Spleen (tissue), 11 donors: ENCODE measurements around the gene CA5A. TPM values are rescaled to one million over a fixed set of nuclear protein-coding genes. Genes with fewer than 3 reads are reported as not detected.

ENCODE experiments used
- DNase-seq: peaks from one replicate; pipeline ENCODE4 v3.0.0-alpha.2; 2020
- H3K27ac ChIP-seq, 8 donors: fragments of 200-600 bp; sonication (generic) in 7 of 8; 1 replicate in 4 of 8; 2 replicates in 4 of 8; pipeline versions ENCODE4 v1.5.0 to v1.8.0; 2016 to 2021; ENCODE audit warnings: inconsistent platforms in 4 of 8, mild to moderate bottlenecking in 4 of 8, moderate library complexity in 1 of 8
- H3K27me3 ChIP-seq, 7 donors: fragments of 200-600 bp; sonication (generic) in 6 of 7; replicated peaks in 1 of 7; 1 replicate in 4 of 7; 2 replicates in 3 of 7; pipeline versions ENCODE4 v1.5.0 to v1.8.0; 2016 to 2021; ENCODE audit warnings: inconsistent platforms in 3 of 7, mild to moderate bottlenecking in 1 of 7
- H3K36me3 ChIP-seq, 6 donors: fragments of 200-600 bp; sonication (generic) in 5 of 6; 1 replicate in 4 of 6; 2 replicates in 2 of 6; pipeline versions ENCODE4 v1.5.0 to v1.8.0; 2016 to 2021; ENCODE audit warnings: inconsistent platforms in 2 of 6
- H3K4me1 ChIP-seq, 6 donors: fragments of 200-600 bp; sonication (generic) in 5 of 6; 1 replicate in 3 of 6; 2 replicates in 3 of 6; pipeline versions ENCODE4 v1.5.0 to v1.8.0; 2016 to 2021; ENCODE audit warnings: inconsistent platforms in 3 of 6
- H3K4me3 ChIP-seq, 8 donors: fragments of 200-600 bp; sonication (generic) in 7 of 8; 1 replicate in 4 of 8; 2 replicates in 4 of 8; pipeline versions ENCODE4 v1.5.0 to v1.8.0; 2016 to 2021; ENCODE audit warnings: inconsistent platforms in 4 of 8, mild to moderate bottlenecking in 4 of 8, moderate library complexity in 2 of 8
- H3K9me3 ChIP-seq, 8 donors: fragments of 200-600 bp; sonication (generic) in 7 of 8; 1 replicate in 4 of 8; 2 replicates in 4 of 8; pipeline versions ENCODE4 v1.5.0 to v1.8.0; 2016 to 2021; ENCODE audit warnings: inconsistent platforms in 4 of 8
- CTCF ChIP-seq, 11 experiments: fragments of 200-600 bp in 7 of 11; fragments of 450-650 bp in 4 of 11; sonication (generic) in 4 of 11; IDR thresholded peaks in 8 of 11; conservative IDR thresholded peaks in 3 of 11; 1 replicate in 7 of 11; 2 replicates in 4 of 11; pipeline versions ENCODE4 v1.4.0 to v1.8.0; 2016 to 2021; ENCODE audit warnings: antibody characterized with exemption in 11 of 11, inconsistent platforms in 4 of 11, mild to moderate bottlenecking in 1 of 11
- POLR2A ChIP-seq, 3 donors: fragments of 450-650 bp; IDR thresholded peaks; one replicate each; pipeline ENCODE4 v1.5.1; 2017; ENCODE audit warnings: antibody characterized with exemption in 3 of 3, mild to moderate bottlenecking in 1 of 3
- POLR2AphosphoS5 ChIP-seq, 3 donors: sonication (generic); formaldehyde crosslinking; IDR thresholded peaks; one replicate each; pipeline ENCODE4 v1.5.1; 2017; ENCODE audit warnings: antibody characterized with exemption in 3 of 3
- WGBS, 5 donors: extraction: QIAGEN DNeasy Blood & Tissue Kit in 3 of 5; methylation state at CpG; one replicate each; pipeline versions ENCODE4 v1.1.5 to v1.1.7; 2013 to 2018; 5-methylcytosine and 5-hydroxymethylcytosine counted together
- intact Hi-C: fragments of 100-400 bp; cut with DNase I; formaldehyde crosslinking; loops from one replicate; pipeline ENCODE4 v1.15.0; 2023; ENCODE audit warnings: low total_unique reads
- polyA plus RNA-seq, 3 donors: library from polyadenylated mRNA; stranded (reverse); fragments of 200-250 nt; gene quantifications; one replicate each; pipeline ENCODE4 v1.2.1, GENCODE V29; 2013
- total RNA-seq, 7 donors: library from RNA; depleted of rRNA in 3 of 7; stranded (reverse); fragments of >200 nt in 3 of 7; fragmentation: NEBNext Ultra II Directional in 4 of 7; extraction: Animal tissue kit (Norgen Biotek cat#: 25700) in 4 of 7; gene quantifications; one replicate each; pipeline versions ENCODE4 v1.1.0 to v1.2.1, GENCODE V29; 2016 to 2021
- donor health status: healthy with polysubstance abuse.
- donor health status: DM: no; HTN: no; CAD: no; lungs with moderate emphysema.
- donor health status: DM: no; HTN: no; CAD: no.
- donor health status: Bipolar disorder and iron deficiency.
- donor health status: healthy.
- donor health status: DM: no; HTN: no; CAD: no.
- donor health status: DM: yes; HTN: yes; CAD: no.

Gene CA5A
- total and polyA plus RNA-seq, 10 donors, result not detected

- TF ChIP-seq POLR2AphosphoS5 (IDR thresholded peaks at IDR 0.05), result no peak
- Histone ChIP-seq H3K27ac (no peak overlapping the region), H3K27me3 (no peaks in the 10 kb centered on the region), H3K4me1 (peaks cover 15 to 87% (median 29%) of the 10 kb centered on the region in 6 donors), H3K9me3 (no peaks in the 10 kb centered on the region), H3K4me3 (peak overlapping the region in 1 of 8 donors; percentile 15), H3K36me3 (peaks cover 0 to 62% (median 2%) of the 10 kb centered on the region in 6 donors)
- intact Hi-C loops, result loop anchor here (10.0 kb wide), 1 partner anchor 75 kb away; no protein-coding TSS in a partner anchor
- WGBS, 5 donors, result 80 to 92% (median 85%) methylated on average over 11 to 16 of the region's 16 CpGs
- no peak for DNase-seq
Measured at GRCh38 chr16:87849419-87850008, 86.8 kb downstream of the CA5A start.

- H3K4me1 ChIP-seq, result peaks cover 15 to 80% (median 26%) of the 10 kb centered on the region in 6 donors
- TF ChIP-seq CTCF (IDR thresholded peaks at IDR 0.05 in 8 of 11, conservative IDR thresholded peaks at IDR 0.05 in 3 of 11) (no peak), POLR2A (IDR thresholded peaks at IDR 0.05) (no peak), POLR2AphosphoS5 (IDR thresholded peaks at IDR 0.05) (no peak)
- no peaks in the 10 kb centered on the region for H3K27me3 ChIP-seq
- WGBS, 5 donors, result 92 to 97% (median 95%) methylated on average over 15 to 18 of the region's 18 CpGs
- H3K4me3 ChIP-seq, result no peak overlapping the region
- intact Hi-C loops, result loop anchor here (10.0 kb wide), 1 partner anchor 74 kb away; no protein-coding TSS in a partner anchor
- DNase-seq, result no peak
- peaks cover 0 to 66% (median 2%) of the 10 kb centered on the region in 6 donors for H3K36me3 ChIP-seq
- no peak overlapping the region for H3K27ac ChIP-seq
- H3K9me3 ChIP-seq, result no peaks in the 10 kb centered on the region
Measured at GRCh38 chr16:87848676-87849345, 87.5 kb downstream of the CA5A start.

GRCh38 chr16:87847785-87848675 lies 88.3 kb downstream of the CA5A start:
- DNase-seq, result no peak
- H3K27ac ChIP-seq, result peak overlapping the region in 1 of 8 donors; percentile 19

More at GRCh38 chr16:87847785-87848675, 88.3 kb downstream of the CA5A start:
- H3K4me3 ChIP-seq, result no peak overlapping the region
- peaks cover 8 to 72% (median 18%) of the 10 kb centered on the region in 6 donors for H3K4me1 ChIP-seq
- intact Hi-C loops, result loop anchor here (10.0 kb wide), 1 partner anchor 73 kb away; no protein-coding TSS in a partner anchor
- H3K27me3 ChIP-seq, result no peaks in the 10 kb centered on the region
- H3K36me3 ChIP-seq, result peaks cover 0 to 66% (median 2%) of the 10 kb centered on the region in 6 donors
- no peak for TF ChIP-seq CTCF (IDR thresholded peaks at IDR 0.05 in 8 of 11, conservative IDR thresholded peaks at IDR 0.05 in 3 of 11)
- peak in 1 of 3 donors; percentile 22 for TF ChIP-seq POLR2AphosphoS5 (IDR thresholded peaks at IDR 0.05)
- 77 to 88% (median 84%) methylated on average over 17 to 28 of the region's 28 CpGs for WGBS, 5 donors
- H3K9me3 ChIP-seq, result no peaks in the 10 kb centered on the region
